ENCODE data around the gene SHISA6. TPM values are rescaled to one million over a fixed set of nuclear protein-coding genes. Genes with fewer than 3 reads are reported as not detected.
A peak's percentile ranks its signal among the peaks of the same experiment; 100 is the strongest.

The SHISA6 gene
- total RNA-seq, 4 donors from 2014 or later = 0.14 to 4.2 (median 0.32) TPM; not detected in 1

DNA sequence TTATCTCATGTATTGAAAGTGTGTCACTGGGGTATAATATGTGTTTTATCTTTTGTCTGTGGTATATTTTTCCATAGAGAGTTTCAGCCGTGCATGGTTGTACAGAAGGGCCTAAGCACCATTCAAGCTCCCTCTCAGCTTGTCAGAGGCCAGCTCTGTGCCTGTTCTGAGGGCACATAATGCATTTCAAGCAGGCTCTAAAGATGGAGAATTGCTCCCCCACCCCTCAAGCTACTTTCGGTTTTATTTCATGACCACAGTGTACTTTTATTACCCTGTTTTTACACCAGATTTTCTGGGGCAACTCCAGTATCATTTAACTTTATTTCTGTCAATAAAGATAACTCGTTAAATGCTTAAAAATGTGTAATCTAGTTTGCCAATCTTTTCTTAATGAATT lies 131.7 kb downstream of the SHISA6 start:
- no peak overlapping the region for H3K4me3 ChIP-seq
- intact Hi-C loops (cut with DNase I; ENCODE audit: low total_unique reads) = no loop called here
- 18 to 35% methylated on average over 3 of the region's 3 CpGs for WGBS, 2 donors (ENCODE audit: low coverage in 1 of 2)
- H3K27me3 ChIP-seq = no peaks in the 10 kb centered on the region
- TF ChIP-seq, protein P1, sequence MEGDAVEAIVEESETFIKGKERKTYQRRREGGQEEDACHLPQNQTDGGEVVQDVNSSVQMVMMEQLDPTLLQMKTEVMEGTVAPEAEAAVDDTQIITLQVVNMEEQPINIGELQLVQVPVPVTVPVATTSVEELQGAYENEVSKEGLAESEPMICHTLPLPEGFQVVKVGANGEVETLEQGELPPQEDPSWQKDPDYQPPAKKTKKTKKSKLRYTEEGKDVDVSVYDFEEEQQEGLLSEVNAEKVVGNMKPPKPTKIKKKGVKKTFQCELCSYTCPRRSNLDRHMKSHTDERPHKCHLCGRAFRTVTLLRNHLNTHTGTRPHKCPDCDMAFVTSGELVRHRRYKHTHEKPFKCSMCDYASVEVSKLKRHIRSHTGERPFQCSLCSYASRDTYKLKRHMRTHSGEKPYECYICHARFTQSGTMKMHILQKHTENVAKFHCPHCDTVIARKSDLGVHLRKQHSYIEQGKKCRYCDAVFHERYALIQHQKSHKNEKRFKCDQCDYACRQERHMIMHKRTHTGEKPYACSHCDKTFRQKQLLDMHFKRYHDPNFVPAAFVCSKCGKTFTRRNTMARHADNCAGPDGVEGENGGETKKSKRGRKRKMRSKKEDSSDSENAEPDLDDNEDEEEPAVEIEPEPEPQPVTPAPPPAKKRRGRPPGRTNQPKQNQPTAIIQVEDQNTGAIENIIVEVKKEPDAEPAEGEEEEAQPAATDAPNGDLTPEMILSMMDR (IDR thresholded peaks at IDR 0.05) = no peak
- TF ChIP-seq POLR2AphosphoS5 (IDR thresholded peaks at IDR 0.05) (no peak), EP300 (IDR thresholded peaks at IDR 0.05; ENCODE audit: low read depth) (no peak), POLR2A (IDR thresholded peaks at IDR 0.05) (no peak)
- peak; percentile 11 for DNase-seq
- H3K9me3 ChIP-seq = no peaks in the 10 kb centered on the region
- H3K36me3 ChIP-seq = no peaks in the 10 kb centered on the region
- H3K27ac ChIP-seq = no peak overlapping the region
- in situ Hi-C loops (cut with MboI; ENCODE audit: low pct_ligation_motif_present in 1 of 4, low pct_unique_long_range_greater_than_20kb in 1 of 4, low sequenced_read_pairs in 3 of 4) = no loop called here
- no peaks in the 10 kb centered on the region for H3K4me1 ChIP-seq

DNA sequence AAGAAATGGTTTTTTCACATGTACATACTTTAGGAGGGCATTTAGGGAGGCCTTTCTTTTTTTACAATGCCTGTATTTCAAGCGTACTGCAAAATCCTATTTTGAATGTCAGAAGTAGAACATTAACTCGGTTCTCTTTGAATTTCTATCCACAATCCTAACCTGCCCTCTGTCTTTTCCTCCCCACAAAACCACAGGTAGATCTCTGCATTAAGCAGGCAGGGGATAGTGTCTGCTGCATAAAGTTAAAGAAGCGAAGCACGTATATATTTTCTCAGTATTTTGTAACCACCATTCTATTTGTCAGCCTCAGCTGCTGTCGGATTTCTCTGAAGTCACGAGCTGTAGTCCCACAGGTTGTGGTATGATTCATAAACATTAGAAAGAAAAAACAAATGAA lies 137.5 kb downstream of the SHISA6 start:
- H3K27me3 ChIP-seq = no peaks in the 10 kb centered on the region
- DNase-seq = no peak
- H3K36me3 ChIP-seq = no peaks in the 10 kb centered on the region
- no peaks in the 10 kb centered on the region for H3K9me3 ChIP-seq
- 51 to 76% methylated on average over 6 of the region's 6 CpGs for WGBS, 2 donors (ENCODE audit: low coverage in 1 of 2)
- no peak overlapping the region for H3K27ac ChIP-seq
- no peak for TF ChIP-seq POLR2A (IDR thresholded peaks at IDR 0.05)
- TF ChIP-seq POLR2AphosphoS5 (IDR thresholded peaks at IDR 0.05) = no peak
- H3K4me1 ChIP-seq = no peaks in the 10 kb centered on the region
- no peak overlapping the region for H3K4me3 ChIP-seq
- intact Hi-C loops (cut with DNase I; ENCODE audit: low total_unique reads) (no loop called here), in situ Hi-C loops (cut with MboI; ENCODE audit: low pct_ligation_motif_present in 1 of 4, low pct_unique_long_range_greater_than_20kb in 1 of 4, low sequenced_read_pairs in 3 of 4) (no loop called here)

DNA sequence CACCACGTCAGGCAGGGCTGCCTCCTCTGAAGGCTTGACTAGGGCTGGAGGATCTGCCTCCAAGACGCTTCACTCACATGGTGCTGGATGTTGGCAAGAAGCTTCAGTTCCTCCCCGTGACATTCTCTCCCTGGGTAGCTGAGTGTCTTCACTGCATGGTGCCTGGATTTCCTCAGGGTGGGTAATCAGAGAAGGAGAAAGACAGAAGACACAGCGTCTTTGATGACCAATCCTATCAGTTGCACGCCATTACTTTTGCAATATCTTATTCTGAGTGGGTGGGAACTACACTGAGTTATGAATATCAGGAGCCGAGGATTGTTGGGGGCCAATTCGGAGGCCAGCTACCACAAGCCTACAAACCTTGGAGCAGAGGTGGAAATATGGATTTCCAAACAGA lies 139.7 kb downstream of the SHISA6 start:
- in situ Hi-C loops (cut with MboI; ENCODE audit: low pct_ligation_motif_present in 1 of 4, low pct_unique_long_range_greater_than_20kb in 1 of 4, low sequenced_read_pairs in 3 of 4) = no loop called here
- Histone ChIP-seq H3K4me1 (no peaks in the 10 kb centered on the region), H3K36me3 (no peaks in the 10 kb centered on the region), H3K4me3 (no peak overlapping the region), H3K27ac (no peak overlapping the region), H3K27me3 (no peaks in the 10 kb centered on the region), H3K9me3 (no peaks in the 10 kb centered on the region)
- no peak for DNase-seq
- intact Hi-C loops (cut with DNase I; ENCODE audit: low total_unique reads) = no loop called here
- TF ChIP-seq EP300 (IDR thresholded peaks at IDR 0.05; ENCODE audit: low read depth) (no peak), POLR2AphosphoS5 (IDR thresholded peaks at IDR 0.05) (no peak), POLR2A (IDR thresholded peaks at IDR 0.05) (no peak)
- TF ChIP-seq, protein P1 (IDR thresholded peaks at IDR 0.05) = no peak
- 75% methylated on average over 7 of the region's 7 CpGs; no CpG with 5 or more reads in 1 of the 2 donors for WGBS, 2 donors (ENCODE audit: low coverage in 1 of 2)

DNA sequence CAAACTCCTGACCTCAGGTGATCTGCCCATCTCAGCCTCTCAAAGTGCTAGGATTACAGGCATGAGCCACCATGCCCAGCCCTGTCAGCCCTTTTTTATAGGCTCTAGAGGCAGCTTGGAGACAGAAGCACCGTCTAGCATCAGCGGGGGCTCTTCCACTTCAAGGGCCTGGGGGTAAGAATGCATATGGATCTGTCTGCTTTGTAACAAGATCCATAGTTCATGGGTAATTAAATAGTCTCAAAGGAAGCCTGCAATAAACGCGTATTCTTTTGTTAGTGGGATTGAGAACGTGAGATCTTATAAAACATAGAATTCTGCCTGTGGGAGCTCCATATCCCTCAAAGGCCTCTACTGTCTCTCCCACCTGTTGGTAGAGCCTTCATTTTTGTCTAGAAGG lies 142.1 kb downstream of the SHISA6 start:
- in situ Hi-C loops (cut with MboI; ENCODE audit: low pct_ligation_motif_present in 1 of 4, low pct_unique_long_range_greater_than_20kb in 1 of 4, low sequenced_read_pairs in 3 of 4) (no loop called here), intact Hi-C loops (cut with DNase I; ENCODE audit: low total_unique reads) (no loop called here)
- Histone ChIP-seq H3K36me3 (no peaks in the 10 kb centered on the region), H3K4me1 (no peaks in the 10 kb centered on the region), H3K4me3 (no peak overlapping the region), H3K27ac (no peak overlapping the region), H3K27me3 (no peaks in the 10 kb centered on the region), H3K9me3 (no peaks in the 10 kb centered on the region)
- TF ChIP-seq EP300 (IDR thresholded peaks at IDR 0.05; ENCODE audit: low read depth) (no peak), POLR2AphosphoS5 (IDR thresholded peaks at IDR 0.05) (no peak), POLR2A (IDR thresholded peaks at IDR 0.05) (no peak)
- TF ChIP-seq, protein P1 (IDR thresholded peaks at IDR 0.05) = no peak
- 82 to 100% methylated on average over 3 to 5 of the region's 5 CpGs for WGBS, 2 donors (ENCODE audit: low coverage in 1 of 2)
- DNase-seq = no peak

DNA sequence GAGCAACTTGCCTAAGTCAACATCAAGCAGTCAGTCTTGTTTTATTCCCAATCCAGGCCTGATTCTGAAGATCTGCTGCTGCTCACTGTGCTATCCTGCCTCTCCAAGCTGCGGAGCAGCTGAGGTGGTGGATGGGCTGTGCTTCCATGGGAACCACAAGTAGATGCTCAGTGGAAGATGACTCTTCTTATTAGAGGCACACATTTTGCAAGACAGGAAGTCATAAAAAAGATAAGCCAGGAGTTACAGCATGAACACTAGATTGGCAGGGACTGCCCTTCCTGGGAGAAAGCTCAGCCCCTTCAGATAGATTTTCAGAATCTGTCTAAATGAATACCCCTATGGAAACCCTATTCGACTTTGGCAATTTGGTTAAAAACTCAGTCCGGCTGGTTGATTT lies 143.1 kb downstream of the SHISA6 start:
- no peaks in the 10 kb centered on the region for H3K4me1 ChIP-seq
- no peak overlapping the region for H3K4me3 ChIP-seq
- no peak for DNase-seq
- H3K9me3 ChIP-seq = no peaks in the 10 kb centered on the region
- H3K27me3 ChIP-seq = no peaks in the 10 kb centered on the region
- TF ChIP-seq EP300 (IDR thresholded peaks at IDR 0.05; ENCODE audit: low read depth) = no peak
- TF ChIP-seq, protein P1 (IDR thresholded peaks at IDR 0.05) = no peak
- 70 to 79% methylated on average over 2 to 3 of the region's 3 CpGs for WGBS, 2 donors (ENCODE audit: low coverage in 1 of 2)
- in situ Hi-C loops (cut with MboI; ENCODE audit: low pct_ligation_motif_present in 1 of 4, low pct_unique_long_range_greater_than_20kb in 1 of 4, low sequenced_read_pairs in 3 of 4) (no loop called here), intact Hi-C loops (cut with DNase I; ENCODE audit: low total_unique reads) (no loop called here)
- H3K27ac ChIP-seq = no peak overlapping the region
- H3K36me3 ChIP-seq = no peaks in the 10 kb centered on the region

Data from transverse colon (tissue), 4 donors.